Fibroblast of mammary gland (primary cell): ENCODE results near the gene MMP21.

Experiments used
- DNase-seq: peaks from one replicate; pipeline ENCODE4 v3.0.0-alpha.2; 2010; ENCODE audit warnings: low read depth
- H3K4me3 ChIP-seq: 2 replicates; pipeline ENCODE4 v1.5.1; 2011; ENCODE audit warnings: low read depth, mild to moderate bottlenecking, low read length, moderate library complexity; ENCODE audit not compliant: control insufficient read depth
- CTCF ChIP-seq: conservative IDR thresholded peaks from 2 replicates; pipeline ENCODE4 v1.5.1; 2011; ENCODE audit warnings: low read depth, low read length, inconsistent platforms; ENCODE audit not compliant: control insufficient read depth, insufficient read depth

MMP21 gene

GRCh38 chr10:125782616-125783015 lies 7.0 kb upstream of the MMP21 start:
- TF ChIP-seq CTCF, result no peak
- DNase-seq, result peak; percentile 6
- H3K4me3 ChIP-seq, result no peak overlapping the region

GRCh38 chr10:125782054-125782453 lies 6.4 kb upstream of the MMP21 start:
- no peak for DNase-seq
- TF ChIP-seq CTCF, result no peak
- H3K4me3 ChIP-seq, result no peak overlapping the region

DNA sequence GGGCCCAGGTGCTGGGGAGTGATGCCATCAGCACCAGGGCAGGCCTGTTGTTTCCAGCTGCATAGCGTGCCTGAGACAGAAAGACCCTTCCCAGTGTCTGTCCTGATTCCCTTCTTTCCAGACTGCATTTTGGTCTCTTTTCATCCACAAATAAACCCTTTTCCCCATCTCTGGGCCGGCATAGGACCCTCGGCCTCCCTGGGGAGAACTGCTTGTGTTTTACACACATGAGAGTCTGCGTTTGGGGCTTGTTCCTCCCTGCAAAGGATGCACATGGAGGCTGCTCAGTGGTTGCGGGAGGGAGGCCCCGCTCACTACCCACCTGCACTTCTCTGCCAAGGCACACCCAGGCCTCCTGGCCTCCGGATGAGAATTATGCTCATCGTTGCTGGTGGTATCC lies 5.8 kb upstream of the MMP21 start:
- no peak overlapping the region for H3K4me3 ChIP-seq
- no peak for DNase-seq
- TF ChIP-seq CTCF, result no peak

DNA sequence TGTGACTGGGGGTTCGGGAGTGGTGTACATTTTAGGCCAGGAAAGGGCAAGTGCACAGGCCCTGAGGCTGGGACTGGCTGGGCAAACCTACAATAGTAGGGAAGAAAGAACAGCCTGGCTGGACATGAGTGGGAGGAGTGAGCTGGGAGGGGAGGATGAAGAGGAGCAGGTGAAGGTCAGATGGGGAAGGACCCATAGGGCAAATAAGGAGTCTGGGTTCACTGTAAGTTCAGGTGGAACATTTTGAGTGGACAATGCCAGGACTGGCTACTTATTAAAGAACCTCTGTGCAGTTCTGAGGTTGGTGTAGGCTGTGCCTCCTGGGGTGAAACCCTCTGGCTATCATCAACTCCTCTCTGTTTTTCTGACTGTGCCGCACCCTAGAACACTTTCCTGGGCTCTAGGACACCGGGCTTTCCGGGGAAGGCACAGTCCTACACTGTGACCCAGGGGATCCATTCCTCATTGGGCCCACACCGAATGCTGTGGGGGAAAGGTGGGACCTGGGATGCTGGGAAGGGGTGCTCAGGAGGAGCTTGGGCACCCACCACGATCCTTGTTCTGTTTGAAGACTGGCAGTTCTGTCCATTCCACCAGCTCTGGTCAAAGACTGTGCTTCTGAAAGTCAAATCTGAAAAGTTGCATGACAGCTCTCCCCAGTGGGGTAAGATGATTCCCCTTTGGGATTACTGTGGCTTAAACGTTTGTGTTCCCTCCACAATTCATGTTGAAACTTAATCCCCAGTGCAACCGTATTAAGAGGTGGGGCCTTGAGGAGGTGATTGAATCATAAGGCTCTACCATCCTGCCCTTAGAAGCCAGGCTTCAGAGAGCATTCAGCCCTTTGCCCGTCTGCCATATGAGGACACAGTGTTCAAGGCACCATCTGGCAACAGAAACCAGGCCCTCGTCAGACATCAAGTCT lies 4.0 kb upstream of the MMP21 start:
- no peak overlapping the region for H3K4me3 ChIP-seq
- no peak for TF ChIP-seq CTCF
- DNase-seq, result no peak

GRCh38 chr10:125778556-125778955 lies 2.9 kb upstream of the MMP21 start:
- TF ChIP-seq CTCF, result no peak
- no peak overlapping the region for H3K4me3 ChIP-seq
- DNase-seq, result no peak

- no peak for TF ChIP-seq CTCF
These were observed 2.2 kb upstream of the MMP21 start for GRCh38 chr10:125777806-125778205.

More at GRCh38 chr10:125777806-125778205, 2.2 kb upstream of the MMP21 start:
- no peak overlapping the region for H3K4me3 ChIP-seq
- DNase-seq, result no peak
